COLO668 (cell line): ENCODE results near the gene NEK11.
"Not testable (repeated sequence)": the region's sequence is repeated elsewhere in the genome, so short reads cannot be mapped to it uniquely, and the experiment has no call there.

Experiments
- DNase-seq: peaks from one replicate; lab custom pipeline; 2025; ENCODE audit not compliant: unreplicated experiment; lab: John Stamatoyannopoulos, UW

The NEK11 gene

GRCh38 chr3:131353986-131354385, 327.3 kb downstream of the NEK11 start:
- no peak for DNase-seq

DNA sequence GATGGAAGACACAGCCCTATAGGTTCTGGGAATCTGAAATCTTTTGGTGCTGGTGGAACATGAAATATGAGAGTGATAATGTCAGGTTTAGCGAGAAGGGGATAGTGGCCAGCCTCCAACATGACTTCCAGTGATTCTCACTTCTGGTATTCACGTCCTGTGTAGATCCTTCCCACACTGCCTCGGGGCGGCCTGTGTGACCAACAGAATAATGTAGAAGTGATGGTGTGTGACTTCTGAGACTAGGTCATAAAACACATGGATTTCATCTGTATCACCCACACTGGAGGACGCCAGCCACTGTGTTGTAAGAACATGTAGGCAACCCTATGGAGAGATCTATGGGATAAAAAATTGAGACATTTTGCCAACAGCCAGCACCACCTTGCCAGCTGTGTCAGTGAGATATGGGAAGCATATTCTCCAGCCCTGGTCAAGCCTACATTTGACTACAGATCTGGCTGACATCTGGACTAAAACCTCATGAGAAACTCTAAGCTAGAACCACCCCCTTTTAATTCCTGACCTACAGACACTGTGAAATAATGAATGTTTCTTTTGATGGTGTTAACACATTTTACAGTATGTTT, 329.4 kb downstream of the NEK11 start:
- no peak for DNase-seq

DNA sequence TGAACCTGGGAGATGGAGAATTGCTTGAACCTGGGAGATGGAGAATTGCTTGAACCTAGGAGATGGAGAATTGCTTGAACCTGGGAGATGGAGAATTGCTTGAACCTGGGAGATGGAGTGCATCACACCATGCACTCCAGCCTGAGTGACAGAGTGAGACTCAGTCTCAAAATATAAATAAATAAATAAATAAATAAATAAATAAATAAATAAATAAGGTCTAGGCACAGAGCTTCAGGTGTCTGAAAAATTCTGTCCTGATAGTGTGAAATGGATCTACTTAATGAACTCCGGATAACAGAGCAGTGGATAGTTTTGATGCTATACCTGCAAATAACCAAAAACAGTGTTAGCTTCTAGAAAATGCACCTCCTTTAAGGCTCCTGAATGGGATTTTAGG, 330.6 kb downstream of the NEK11 start:
- DNase-seq, result no peak

DNA sequence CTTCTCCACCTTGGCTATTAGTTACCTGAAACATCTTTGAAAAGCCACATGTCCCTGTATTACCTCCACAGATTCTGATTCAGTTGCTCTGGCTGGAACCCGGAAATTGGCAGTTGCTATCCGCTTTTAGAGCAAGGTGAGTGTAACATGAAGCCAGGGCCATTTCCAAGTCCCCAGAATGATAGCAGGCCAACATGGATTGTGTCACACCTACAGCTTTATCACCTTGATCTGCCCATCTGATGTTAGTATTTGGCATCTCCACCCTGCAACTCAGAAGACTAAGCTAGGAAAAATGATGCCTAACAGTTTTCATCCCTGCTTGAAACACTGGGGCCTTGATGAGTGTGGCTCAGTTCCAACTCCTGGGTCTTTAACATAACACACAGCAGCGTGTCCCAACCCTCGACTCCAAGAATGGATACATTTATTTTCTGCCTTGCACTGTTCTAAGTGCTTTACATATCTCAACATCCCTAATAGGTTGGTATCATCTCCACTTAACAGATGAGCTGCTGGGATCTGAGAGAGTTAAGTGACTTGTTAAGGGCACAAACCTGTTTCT, 333.6 kb downstream of the NEK11 start:
- no peak for DNase-seq

DNA sequence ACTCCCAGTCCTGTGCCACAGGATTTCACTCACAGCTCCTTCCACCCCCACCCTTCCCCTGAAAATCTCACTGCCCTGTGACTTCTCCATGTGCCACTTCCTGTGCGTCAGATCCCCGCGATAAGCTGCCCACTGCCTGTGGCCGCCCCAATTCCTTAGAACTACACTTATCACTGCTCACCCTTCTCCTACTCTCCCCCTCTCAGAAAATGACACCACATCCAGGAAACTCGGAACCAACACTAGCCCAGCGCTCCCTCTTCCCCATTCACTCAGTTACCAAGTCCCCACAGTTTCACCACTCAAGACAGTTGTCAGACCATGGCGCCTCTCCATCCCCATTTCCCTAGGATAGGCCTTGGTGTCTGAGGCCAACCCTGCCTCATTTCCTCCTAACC, 334.4 kb downstream of the NEK11 start:
- not testable (repeated sequence) for DNase-seq

- DNase-seq, result peak; percentile 68
Measured at GRCh38 chr3:131361464-131362421, 335.1 kb downstream of the NEK11 start.

GRCh38 chr3:131363275-131363674, 336.6 kb downstream of the NEK11 start:
- no peak for DNase-seq

- no peak for DNase-seq
Measured at GRCh38 chr3:131370935-131371687, 344.4 kb downstream of the NEK11 start.

GRCh38 chr3:131371688-131372066, 345.0 kb downstream of the NEK11 start:
- no peak for DNase-seq

DNA sequence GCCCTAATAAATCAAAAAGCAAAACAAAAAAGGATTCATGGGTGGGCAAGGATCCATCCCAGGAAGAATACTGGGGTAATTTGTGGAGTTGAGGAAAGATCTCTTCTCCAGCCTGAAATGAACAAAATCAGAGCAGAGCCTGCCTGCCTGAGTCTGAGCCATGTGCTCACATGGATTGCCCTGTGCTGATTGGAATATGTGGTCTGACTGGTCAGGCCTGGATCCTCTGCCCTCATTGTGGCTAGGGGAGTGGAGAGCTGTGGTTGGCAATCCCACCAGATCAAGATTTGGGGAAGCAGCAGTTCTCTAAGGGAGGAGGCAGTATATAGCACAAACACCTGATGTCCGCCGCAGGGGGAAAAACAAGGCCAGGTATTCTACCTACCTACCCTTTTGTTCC, 348.1 kb downstream of the NEK11 start:
- no peak for DNase-seq

DNA sequence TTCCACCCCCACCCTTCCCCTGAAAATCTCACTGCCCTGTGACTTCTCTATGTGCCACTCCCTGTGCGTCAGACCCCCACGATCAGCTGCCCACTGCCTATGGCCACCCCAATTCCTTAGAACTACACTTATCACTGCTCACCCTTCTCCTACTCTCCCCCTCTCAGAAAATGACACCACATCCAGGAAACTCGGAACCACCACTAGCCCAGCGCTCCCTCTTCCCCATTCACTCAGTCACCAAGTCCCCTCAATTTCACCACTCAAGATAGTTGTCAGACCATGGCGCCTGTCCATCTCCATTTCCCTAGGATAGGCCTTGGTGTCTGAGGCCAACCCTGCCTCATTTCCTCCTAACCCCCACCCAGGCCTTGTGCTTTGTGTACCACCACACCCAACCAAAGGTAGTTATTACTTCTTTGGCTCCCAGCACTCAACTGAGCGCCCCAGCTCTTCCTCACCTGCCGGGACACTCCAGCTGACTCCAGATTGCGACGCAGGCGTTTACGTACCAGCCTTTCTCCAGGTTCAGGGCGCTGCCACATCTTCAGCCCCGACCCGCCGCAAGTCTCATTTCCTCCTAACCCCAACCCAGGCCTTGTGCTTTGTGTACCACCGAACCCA, 354.3 kb downstream of the NEK11 start:
- not testable (repeated sequence) for DNase-seq

- DNase-seq, result peak; percentile 97
Measured at GRCh38 chr3:131381445-131382291, 355.0 kb downstream of the NEK11 start, which contains the start of gene NUDT16. Gene NUDT16 (plus strand): TSS chr3:131381774. CDS start chr3:131381805, 31 bp downstream.

- DNase-seq, result no peak
Measured at GRCh38 chr3:131386429-131387165, 359.9 kb downstream of the NEK11 start.

GRCh38 chr3:131387796-131388489, 361.3 kb downstream of the NEK11 start:
- DNase-seq, result no peak

DNA sequence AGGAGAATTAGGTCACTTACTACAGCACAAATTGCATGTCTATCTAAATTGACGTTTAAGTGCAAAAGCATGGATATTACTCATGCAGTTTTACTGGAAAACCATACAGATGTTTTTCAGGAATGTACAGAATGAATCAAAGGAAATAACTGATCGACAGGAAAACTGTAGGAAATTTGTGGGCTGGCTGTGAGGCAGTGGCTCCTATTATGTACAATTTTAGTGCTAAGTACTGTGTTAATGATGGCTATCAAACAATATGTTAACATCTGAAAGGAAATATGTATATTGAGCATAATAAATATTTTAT, 361.8 kb downstream of the NEK11 start:
- no peak for DNase-seq

- DNase-seq, result no peak
Measured at GRCh38 chr3:131390331-131390730, 363.7 kb downstream of the NEK11 start.

DNA sequence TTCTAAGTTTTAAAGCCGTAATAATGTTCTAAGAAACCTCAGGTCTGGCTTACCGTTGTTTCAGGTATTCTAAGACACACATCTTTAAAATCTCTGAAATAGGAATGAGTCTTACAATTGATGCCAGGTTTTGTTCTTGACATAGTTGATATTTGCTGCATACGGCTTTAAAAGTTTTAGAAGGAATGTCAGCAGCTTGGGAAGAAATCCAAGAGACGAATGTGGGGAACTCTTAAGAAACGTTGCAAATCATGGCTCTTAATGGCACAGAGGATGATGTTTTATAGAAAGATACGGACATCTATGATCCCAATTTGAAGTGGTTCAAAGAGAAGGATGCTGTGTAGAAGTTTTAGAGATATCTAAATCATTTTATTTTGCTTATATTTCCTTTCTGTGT, 366.4 kb downstream of the NEK11 start:
- DNase-seq, result no peak

- DNase-seq, result no peak
Measured at GRCh38 chr3:131393868-131394267, 367.2 kb downstream of the NEK11 start.

DNA sequence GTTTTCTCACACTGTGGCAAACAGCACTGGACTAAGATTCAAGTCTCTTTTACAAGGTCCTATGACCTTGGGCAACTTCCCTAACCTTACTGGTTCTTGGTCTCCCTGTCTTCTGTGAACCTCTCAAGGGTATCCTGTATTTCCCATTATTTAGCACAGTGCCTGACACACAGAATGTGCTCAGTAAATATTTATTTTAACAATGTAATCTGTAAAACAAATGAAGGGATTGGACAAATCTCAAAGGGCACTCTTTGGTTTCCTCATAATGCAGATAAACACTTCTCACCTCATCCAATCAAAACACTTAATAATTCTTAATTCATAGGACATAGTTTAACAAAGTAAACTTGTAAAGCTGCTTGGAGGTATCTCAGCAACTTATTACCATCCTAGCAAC, 367.7 kb downstream of the NEK11 start:
- DNase-seq, result no peak
